Calu3 (cell line): ENCODE measurements around the gene ITIH3. TPM values are rescaled to one million over a fixed set of nuclear protein-coding genes. Genes with fewer than 3 reads are reported as not detected.

ENCODE experiments used
- BruUV-seq: library from RNA; stranded (reverse); fragments of 400-500 nt; replicated peaks from 2 replicates; lab custom pipeline; 2021; lab: Mats Ljungman, UMichigan
- CTCF ChIA-PET: fragments of 300-600 bp; sonication (Branson Sonifier 250); formaldehyde crosslinking; loops from one replicate; lab custom pipeline; 2022; ENCODE audit warnings: antibody characterized with exemption; lab: Charles Lee
- DNase-seq: peaks from one replicate; pipeline ENCODE4 v3.0.0; 2022
- H3K27ac Mint-ChIP-seq: one replicate; pipeline ENCODE4 v1.8.0; 2022; ENCODE audit warnings: mixed read lengths; ENCODE audit not compliant: unreplicated experiment
- H3K27me3 Mint-ChIP-seq: one replicate; pipeline ENCODE4 v1.8.0; 2022; ENCODE audit warnings: mixed read lengths; ENCODE audit not compliant: unreplicated experiment
- H3K36me3 Mint-ChIP-seq: one replicate; pipeline ENCODE4 v1.8.0; 2022; ENCODE audit warnings: mild to moderate bottlenecking, moderate library complexity, mixed read lengths; ENCODE audit not compliant: insufficient read depth, unreplicated experiment
- H3K4me1 Mint-ChIP-seq: one replicate; pipeline ENCODE4 v1.8.0; 2022; ENCODE audit warnings: mild to moderate bottlenecking, low read depth, mixed read lengths; ENCODE audit not compliant: unreplicated experiment
- H3K4me3 Mint-ChIP-seq: one replicate; pipeline ENCODE4 v1.8.0; 2022; ENCODE audit warnings: mild to moderate bottlenecking, low read depth, moderate library complexity, mixed read lengths; ENCODE audit not compliant: unreplicated experiment
- H3K9me3 Mint-ChIP-seq: one replicate; pipeline ENCODE4 v1.8.0; 2022; ENCODE audit warnings: low read depth, mixed read lengths; ENCODE audit not compliant: unreplicated experiment
- CTCF ChIP-seq: fragments of 200-600 bp; IDR thresholded peaks from one replicate; pipeline ENCODE4 v1.8.0; 2022; ENCODE audit warnings: antibody characterized with exemption; ENCODE audit not compliant: unreplicated experiment
- intact Hi-C: fragments of 100-400 bp; cut with micrococcal nuclease; formaldehyde crosslinking; loops from one replicate; pipeline ENCODE4 v1.10.0; 2022; ENCODE audit not compliant: unreplicated experiment
- total RNA-seq: library from RNA; stranded (reverse); gene quantifications from 2 replicates; pipeline ENCODE4 v1.2.3, GENCODE V29; 2022

ITIH3 gene
- total RNA-seq, 1 experiment from 2014 or later, result not detected

- CTCF ChIA-PET, result no interaction called here
- no peak for TF ChIP-seq CTCF
- no TSS peak for BruUV-seq
- H3K27ac Mint-ChIP-seq, result no peak overlapping the region
- H3K27me3 Mint-ChIP-seq, result no peaks in the 10 kb centered on the region
- intact Hi-C loops, result no loop called here
- H3K4me1 Mint-ChIP-seq, result no peaks in the 10 kb centered on the region
- H3K4me3 Mint-ChIP-seq, result no peak overlapping the region
- H3K9me3 Mint-ChIP-seq, result no peaks in the 10 kb centered on the region
- no peak for DNase-seq
- H3K36me3 Mint-ChIP-seq, result peaks cover 23% of the 10 kb centered on the region
Measured at GRCh38 chr3:52763466-52763865, 31.1 kb upstream of the ITIH3 start.

GRCh38 chr3:52769786-52770455, 24.7 kb upstream of the ITIH3 start:
- TSS peak; percentile 58 for BruUV-seq
- Mint-ChIP-seq H3K4me1 (peaks cover 23% of the 10 kb centered on the region), H3K27ac (peak overlapping the region; percentile 88), H3K4me3 (peak overlapping the region; percentile 84), H3K36me3 (peaks cover 22% of the 10 kb centered on the region), H3K27me3 (no peaks in the 10 kb centered on the region), H3K9me3 (no peaks in the 10 kb centered on the region)
- no peak for TF ChIP-seq CTCF
- no peak for DNase-seq
- CTCF ChIA-PET, result interaction anchor here (1.0 to 1.1 kb wide), 2 partner anchors 42 to 51 kb away, joined by 3 to 7 read pairs; no protein-coding TSS in a partner anchor
- intact Hi-C loops, result no loop called here

- H3K27me3 Mint-ChIP-seq, result no peaks in the 10 kb centered on the region
- DNase-seq, result peak; percentile 94
- peak within 1 kb of the TSS; percentile 88 for H3K27ac Mint-ChIP-seq
- intact Hi-C loops, result no loop called here
- H3K4me3 Mint-ChIP-seq, result peak within 1 kb of the TSS; percentile 84
- peaks cover 22% of the 10 kb centered on the region for H3K36me3 Mint-ChIP-seq
- H3K4me1 Mint-ChIP-seq, result peaks cover 31% of the 10 kb centered on the region
- CTCF ChIA-PET, result interaction anchor here (0.7 to 1.2 kb wide), 5 partner anchors 22 to 346 kb away, joined by 3 to 7 read pairs (median 4); no protein-coding TSS in a partner anchor
- no peaks in the 10 kb centered on the region for H3K9me3 Mint-ChIP-seq
- BruUV-seq, result no TSS peak
- no peak for TF ChIP-seq CTCF
Measured at GRCh38 chr3:52770496-52771333, 23.9 kb upstream of the ITIH3 start, which contains the start of gene NEK4. Gene NEK4 (minus strand): TSS chr3:52770940. CDS start chr3:52770746, 194 bp downstream.

- peak overlapping the region; percentile 88 for H3K27ac Mint-ChIP-seq
- peaks cover 37% of the 10 kb centered on the region for H3K4me1 Mint-ChIP-seq
- H3K9me3 Mint-ChIP-seq, result no peaks in the 10 kb centered on the region
- peak overlapping the region; percentile 84 for H3K4me3 Mint-ChIP-seq
- CTCF ChIA-PET, result interaction anchor here (1.2 kb wide), 1 partner anchor 21 kb away, joined by 4 read pairs; no protein-coding TSS in a partner anchor
- no peak for DNase-seq
- no peaks in the 10 kb centered on the region for H3K27me3 Mint-ChIP-seq
- intact Hi-C loops, result no loop called here
- H3K36me3 Mint-ChIP-seq, result peaks cover 22% of the 10 kb centered on the region
- no TSS peak for BruUV-seq
- TF ChIP-seq CTCF, result no peak
Measured at GRCh38 chr3:52771334-52771681, 23.3 kb upstream of the ITIH3 start.
